ENCODE data around the gene PXDN. TPM values are rescaled to one million over a fixed set of nuclear protein-coding genes. Genes with fewer than 3 reads are reported as not detected.
A peak's percentile ranks its signal among the peaks of the same experiment; 100 is the strongest.

PXDN gene
- total and polyA plus RNA-seq, 8 donors, result 2.0 to 21.1 (median 4.2) TPM

DNA sequence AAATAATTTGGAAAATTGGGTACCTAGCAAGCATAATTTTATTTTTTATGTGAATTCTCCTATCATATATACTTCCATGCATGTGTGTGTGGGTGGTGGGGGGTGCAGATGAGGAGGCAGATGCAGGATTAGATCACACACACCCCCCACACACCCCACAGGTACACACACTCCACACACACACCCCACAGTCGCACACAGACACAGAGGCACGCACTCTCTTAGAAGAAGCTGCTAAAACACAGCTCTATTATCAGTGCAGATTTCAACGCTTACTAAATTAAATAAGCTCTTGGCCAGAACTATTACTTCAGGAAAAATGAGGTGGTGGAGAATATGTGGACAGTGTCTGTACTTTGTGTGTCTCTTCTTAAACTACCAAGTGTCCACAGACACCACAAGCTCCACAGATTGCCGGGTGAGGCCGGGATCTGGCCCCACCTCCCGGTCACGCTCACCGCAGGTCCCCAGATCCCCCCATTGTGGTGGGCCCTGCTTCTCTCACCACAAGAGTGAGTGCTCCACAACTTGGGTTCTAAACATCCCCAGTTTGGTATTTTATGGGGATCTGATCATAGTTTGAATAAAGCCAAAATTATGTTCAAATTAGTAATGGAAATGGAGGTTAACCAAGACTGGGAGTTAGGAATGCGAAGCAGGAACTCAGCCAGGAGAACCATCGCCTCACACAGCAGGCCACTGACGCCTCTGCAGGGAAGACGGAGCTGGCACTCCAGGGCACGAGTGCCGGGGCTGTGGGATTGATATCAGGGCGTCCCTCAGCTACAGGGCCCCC is 102.1 kb downstream of the PXDN start:
- DNase-seq, result peak in 1 of 6 donors; percentile 27
- intact Hi-C loops (cut with DNase I), result no loop called here
- Histone ChIP-seq H3K36me3 (no peaks in the 10 kb centered on the region), H3K27me3 (no peaks in the 10 kb centered on the region), H3K4me3 (no peak overlapping the region), H3K27ac (no peak overlapping the region), H3K4me1 (no peaks in the 10 kb centered on the region), H3K9me3 (no peaks in the 10 kb centered on the region)
- FAIRE-seq, result no peak
- TF ChIP-seq, protein P1, sequence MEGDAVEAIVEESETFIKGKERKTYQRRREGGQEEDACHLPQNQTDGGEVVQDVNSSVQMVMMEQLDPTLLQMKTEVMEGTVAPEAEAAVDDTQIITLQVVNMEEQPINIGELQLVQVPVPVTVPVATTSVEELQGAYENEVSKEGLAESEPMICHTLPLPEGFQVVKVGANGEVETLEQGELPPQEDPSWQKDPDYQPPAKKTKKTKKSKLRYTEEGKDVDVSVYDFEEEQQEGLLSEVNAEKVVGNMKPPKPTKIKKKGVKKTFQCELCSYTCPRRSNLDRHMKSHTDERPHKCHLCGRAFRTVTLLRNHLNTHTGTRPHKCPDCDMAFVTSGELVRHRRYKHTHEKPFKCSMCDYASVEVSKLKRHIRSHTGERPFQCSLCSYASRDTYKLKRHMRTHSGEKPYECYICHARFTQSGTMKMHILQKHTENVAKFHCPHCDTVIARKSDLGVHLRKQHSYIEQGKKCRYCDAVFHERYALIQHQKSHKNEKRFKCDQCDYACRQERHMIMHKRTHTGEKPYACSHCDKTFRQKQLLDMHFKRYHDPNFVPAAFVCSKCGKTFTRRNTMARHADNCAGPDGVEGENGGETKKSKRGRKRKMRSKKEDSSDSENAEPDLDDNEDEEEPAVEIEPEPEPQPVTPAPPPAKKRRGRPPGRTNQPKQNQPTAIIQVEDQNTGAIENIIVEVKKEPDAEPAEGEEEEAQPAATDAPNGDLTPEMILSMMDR (IDR thresholded peaks at IDR 0.05), result no peak
- 79 to 89% methylated on average over 15 of the region's 15 CpGs for WGBS, 2 donors
- ATAC-seq, result no peak

DNA sequence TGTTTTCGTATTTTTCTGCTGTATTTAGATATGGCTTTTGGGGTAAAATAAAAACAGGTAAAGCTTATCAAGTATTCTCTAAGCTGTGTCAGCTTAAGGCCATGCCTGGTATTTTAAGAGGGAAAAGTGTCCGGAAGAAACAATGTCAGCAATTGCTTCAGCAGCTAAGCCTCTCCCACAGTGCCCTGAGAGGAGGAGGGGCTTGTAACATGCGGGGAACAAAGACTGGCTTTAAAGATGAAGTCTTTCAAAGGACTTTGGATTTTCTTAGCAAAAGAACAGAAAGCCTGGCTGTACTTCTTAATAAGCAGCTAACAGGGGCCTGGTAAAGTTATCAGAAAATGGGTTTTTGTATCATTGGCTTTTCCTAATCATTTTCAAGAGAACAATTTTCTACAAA is 102.8 kb downstream of the PXDN start:
- intact Hi-C loops (cut with DNase I), result no loop called here
- no peak overlapping the region for H3K27ac ChIP-seq
- no peak for ATAC-seq
- H3K36me3 ChIP-seq, result no peaks in the 10 kb centered on the region
- no peak overlapping the region for H3K4me3 ChIP-seq
- TF ChIP-seq, protein P1 (IDR thresholded peaks at IDR 0.05), result no peak
- FAIRE-seq, result no peak
- no peak for DNase-seq
- no peaks in the 10 kb centered on the region for H3K27me3 ChIP-seq
- H3K9me3 ChIP-seq, result no peaks in the 10 kb centered on the region
- H3K4me1 ChIP-seq, result no peaks in the 10 kb centered on the region
- 49 to 53% methylated on average over 3 of the region's 3 CpGs for WGBS, 2 donors

DNA sequence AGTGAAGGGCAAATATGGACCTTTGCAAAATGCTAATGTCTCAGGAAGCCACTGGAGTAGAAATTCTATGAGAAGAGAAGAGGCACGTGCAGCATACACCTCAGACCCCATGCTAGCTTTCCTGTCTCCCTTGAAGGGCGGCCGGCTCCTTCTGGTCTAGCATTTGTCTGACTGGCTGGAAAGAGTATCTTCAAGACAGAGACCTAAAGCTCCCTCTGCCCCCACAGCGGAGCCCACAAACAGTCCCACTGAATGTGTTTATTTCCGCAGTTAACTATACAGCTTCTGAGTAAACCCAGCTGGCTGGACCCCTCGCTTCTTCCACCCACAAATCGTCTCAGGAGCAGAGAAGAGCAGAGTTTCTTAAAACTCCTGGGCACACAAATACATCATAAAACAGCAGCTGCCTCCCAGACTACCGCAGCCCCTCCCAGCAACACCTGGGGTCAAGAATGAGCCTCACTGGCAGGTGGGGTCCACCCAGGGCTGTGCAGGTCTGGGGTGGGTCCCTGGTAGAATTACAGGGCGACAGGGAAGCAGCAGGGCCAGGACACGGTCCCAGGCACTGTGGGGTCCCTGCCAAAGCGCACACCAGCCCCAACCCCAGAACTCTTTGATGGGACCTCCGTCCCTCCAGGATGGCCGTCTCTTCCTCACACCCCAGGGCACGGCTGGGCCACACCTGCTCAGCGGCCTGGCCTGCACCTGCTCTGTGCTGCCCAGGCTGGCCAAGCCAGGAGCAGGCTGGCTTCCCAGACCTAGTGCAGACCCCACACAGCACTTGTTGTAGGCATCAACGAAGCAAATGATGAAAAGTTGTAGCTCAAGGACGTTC is 103.8 kb downstream of the PXDN start:
- Histone ChIP-seq H3K9me3 (no peaks in the 10 kb centered on the region), H3K27ac (no peak overlapping the region), H3K4me3 (no peak overlapping the region), H3K4me1 (no peaks in the 10 kb centered on the region), H3K36me3 (no peaks in the 10 kb centered on the region), H3K27me3 (no peaks in the 10 kb centered on the region)
- TF ChIP-seq, protein P1 (IDR thresholded peaks at IDR 0.05), result no peak
- ATAC-seq, result no peak
- no peak for FAIRE-seq
- peak in 1 of 6 donors; percentile 30 for DNase-seq
- intact Hi-C loops (cut with DNase I), result no loop called here
- 76 to 80% methylated on average over 17 of the region's 17 CpGs for WGBS, 2 donors

DNA sequence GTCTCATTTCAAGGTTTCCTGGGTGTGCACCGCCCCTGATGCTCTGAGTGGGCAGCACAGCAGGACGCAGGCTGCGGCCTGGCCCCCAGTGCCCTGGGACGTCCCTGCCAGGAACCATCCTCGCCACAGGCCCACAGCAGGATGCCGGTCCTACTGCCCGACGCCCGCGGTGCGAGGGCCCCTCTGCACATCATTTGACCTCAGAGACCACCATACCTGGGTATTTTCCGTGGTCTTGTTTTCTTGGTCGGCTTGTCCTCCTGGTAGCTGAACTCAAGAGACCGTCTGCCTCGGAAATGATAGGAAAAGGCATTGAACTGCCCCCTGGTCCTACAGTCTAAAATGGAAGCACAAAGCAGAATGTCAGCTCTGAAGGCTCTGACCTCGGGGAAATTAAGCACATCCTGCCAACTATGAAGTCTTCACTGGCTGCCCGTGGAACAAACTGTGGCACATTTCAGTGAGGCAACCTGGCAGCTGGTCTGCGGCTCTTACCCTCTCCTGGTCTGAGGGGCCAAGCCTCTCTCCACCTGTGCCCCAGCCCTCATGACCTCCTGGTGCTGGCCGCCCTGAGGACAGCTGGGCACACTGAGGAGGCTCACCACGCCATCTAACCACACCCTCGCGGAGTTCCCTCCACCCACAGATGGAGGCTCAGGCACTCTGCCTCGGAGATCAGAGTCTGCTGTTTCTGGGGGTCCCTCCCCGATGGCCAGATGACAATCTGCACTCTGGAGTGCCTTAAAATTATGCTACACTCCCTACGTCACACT is 105.0 kb downstream of the PXDN start:
- Histone ChIP-seq H3K4me1 (no peaks in the 10 kb centered on the region), H3K9me3 (no peaks in the 10 kb centered on the region), H3K27ac (no peak overlapping the region), H3K36me3 (no peaks in the 10 kb centered on the region), H3K4me3 (no peak overlapping the region), H3K27me3 (no peaks in the 10 kb centered on the region)
- no peak for DNase-seq
- 73 to 87% methylated on average over 25 of the region's 25 CpGs for WGBS, 2 donors
- no peak for FAIRE-seq
- TF ChIP-seq, protein P1 (IDR thresholded peaks at IDR 0.05), result no peak
- intact Hi-C loops (cut with DNase I), result no loop called here
- ATAC-seq, result no peak
